ENCODE measurements around the gene SOX1.

DNA sequence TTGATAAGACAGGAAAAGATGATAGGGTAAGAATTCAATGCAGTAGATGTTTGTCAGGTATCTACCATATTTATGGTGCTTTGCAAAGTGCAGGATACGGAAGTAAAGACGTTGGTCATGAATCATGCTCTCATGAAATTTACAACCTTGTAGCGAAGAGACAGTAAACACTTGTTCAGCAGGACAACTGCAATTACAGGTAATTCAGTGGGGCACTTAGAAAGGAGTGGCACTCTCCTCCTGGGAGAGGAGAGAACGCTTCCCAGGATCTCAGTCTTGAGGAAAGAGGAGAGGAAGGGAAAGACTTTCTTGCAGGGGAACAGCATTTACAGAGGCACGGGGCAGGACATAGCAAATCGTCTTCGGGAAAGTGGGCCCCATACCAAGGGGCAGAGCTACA is 46.4 kb downstream of the SOX1 start:
- no peak for TF ChIP-seq POLR2AphosphoS5 (IDR thresholded peaks at IDR 0.05; ENCODE audit: low read depth, low read length)
- no peak for TF ChIP-seq TAF1 (IDR thresholded peaks at IDR 0.05; ENCODE audit: borderline replicate concordance, insufficient read depth, low read length)
- no peak for TF ChIP-seq REST (IDR thresholded peaks at IDR 0.05; ENCODE audit: insufficient read depth in 1 of 2, low read depth in 2 of 2, low read length in 2 of 2)

All from PFSK-1 (cell line).